Measurements from ENCODE around the gene CDK5RAP3. TPM values are rescaled to one million over a fixed set of nuclear protein-coding genes. Genes with fewer than 3 reads are reported as not detected.

CDK5RAP3 gene
- total and polyA plus RNA-seq, 2 of the 13 experiments (the other 11 are each of a cell fraction or from before 2014, with no cell fraction given) = 128 to 154 TPM

GRCh38 chr17:47945529-47946508, 25.1 kb upstream of the CDK5RAP3 start (continued):
- TF ChIP-seq, protein P1, sequence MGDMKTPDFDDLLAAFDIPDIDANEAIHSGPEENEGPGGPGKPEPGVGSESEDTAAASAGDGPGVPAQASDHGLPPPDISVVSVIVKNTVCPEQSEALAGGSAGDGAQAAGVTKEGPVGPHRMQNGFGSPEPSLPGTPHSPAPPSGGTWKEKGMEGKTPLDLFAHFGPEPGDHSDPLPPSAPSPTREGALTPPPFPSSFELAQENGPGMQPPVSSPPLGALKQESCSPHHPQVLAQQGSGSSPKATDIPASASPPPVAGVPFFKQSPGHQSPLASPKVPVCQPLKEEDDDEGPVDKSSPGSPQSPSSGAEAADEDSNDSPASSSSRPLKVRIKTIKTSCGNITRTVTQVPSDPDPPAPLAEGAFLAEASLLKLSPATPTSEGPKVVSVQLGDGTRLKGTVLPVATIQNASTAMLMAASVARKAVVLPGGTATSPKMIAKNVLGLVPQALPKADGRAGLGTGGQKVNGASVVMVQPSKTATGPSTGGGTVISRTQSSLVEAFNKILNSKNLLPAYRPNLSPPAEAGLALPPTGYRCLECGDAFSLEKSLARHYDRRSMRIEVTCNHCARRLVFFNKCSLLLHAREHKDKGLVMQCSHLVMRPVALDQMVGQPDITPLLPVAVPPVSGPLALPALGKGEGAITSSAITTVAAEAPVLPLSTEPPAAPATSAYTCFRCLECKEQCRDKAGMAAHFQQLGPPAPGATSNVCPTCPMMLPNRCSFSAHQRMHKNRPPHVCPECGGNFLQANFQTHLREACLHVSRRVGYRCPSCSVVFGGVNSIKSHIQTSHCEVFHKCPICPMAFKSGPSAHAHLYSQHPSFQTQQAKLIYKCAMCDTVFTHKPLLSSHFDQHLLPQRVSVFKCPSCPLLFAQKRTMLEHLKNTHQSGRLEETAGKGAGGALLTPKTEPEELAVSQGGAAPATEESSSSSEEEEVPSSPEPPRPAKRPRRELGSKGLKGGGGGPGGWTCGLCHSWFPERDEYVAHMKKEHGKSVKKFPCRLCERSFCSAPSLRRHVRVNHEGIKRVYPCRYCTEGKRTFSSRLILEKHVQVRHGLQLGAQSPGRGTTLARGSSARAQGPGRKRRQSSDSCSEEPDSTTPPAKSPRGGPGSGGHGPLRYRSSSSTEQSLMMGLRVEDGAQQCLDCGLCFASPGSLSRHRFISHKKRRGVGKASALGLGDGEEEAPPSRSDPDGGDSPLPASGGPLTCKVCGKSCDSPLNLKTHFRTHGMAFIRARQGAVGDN (CRISPR knock-in tag; IDR thresholded peaks at IDR 0.05) = peak; percentile 60
- no peak for TF ChIP-seq SALL2 (CRISPR knock-in tag; IDR thresholded peaks at IDR 0.05)
- TF ChIP-seq ZNF616 (CRISPR knock-in tag; IDR thresholded peaks at IDR 0.05; ENCODE audit: low read depth) = no peak
- TF ChIP-seq ZSCAN30 (CRISPR knock-in tag; IDR thresholded peaks at IDR 0.05) = no peak
- no peak for TF ChIP-seq CHD4 (IDR thresholded peaks at IDR 0.05; ENCODE audit: borderline replicate concordance, low read length)
- no peak for TF ChIP-seq ZFP37 (CRISPR knock-in tag; IDR thresholded peaks at IDR 0.05; ENCODE audit: borderline replicate concordance)
- no peak; the same call in 2 of the 3 replicates for TF ChIP-seq MXI1 (IDR thresholded peaks at IDR 0.05; ENCODE audit: borderline replicate concordance, low read depth, low read length)
- TF ChIP-seq SP4 (CRISPR knock-in tag; IDR thresholded peaks at IDR 0.05) = 0 out of 2 replicates have a peak, but pooled peaks have one; percentile 21
- no peak for TF ChIP-seq REPIN1 (CRISPR knock-in tag; IDR thresholded peaks at IDR 0.05; ENCODE audit: borderline replicate concordance, low read depth)
- TF ChIP-seq MLLT10 (CRISPR knock-in tag; IDR thresholded peaks at IDR 0.05) = no peak
- no peak; the same call in 1 of the 2 replicates for TF ChIP-seq ZFX (CRISPR knock-in tag; IDR thresholded peaks at IDR 0.05; ENCODE audit: low read depth)
- peak; percentile 69 for TF ChIP-seq ZBTB38 (CRISPR knock-in tag; IDR thresholded peaks at IDR 0.05)
- TF ChIP-seq, protein P2, sequence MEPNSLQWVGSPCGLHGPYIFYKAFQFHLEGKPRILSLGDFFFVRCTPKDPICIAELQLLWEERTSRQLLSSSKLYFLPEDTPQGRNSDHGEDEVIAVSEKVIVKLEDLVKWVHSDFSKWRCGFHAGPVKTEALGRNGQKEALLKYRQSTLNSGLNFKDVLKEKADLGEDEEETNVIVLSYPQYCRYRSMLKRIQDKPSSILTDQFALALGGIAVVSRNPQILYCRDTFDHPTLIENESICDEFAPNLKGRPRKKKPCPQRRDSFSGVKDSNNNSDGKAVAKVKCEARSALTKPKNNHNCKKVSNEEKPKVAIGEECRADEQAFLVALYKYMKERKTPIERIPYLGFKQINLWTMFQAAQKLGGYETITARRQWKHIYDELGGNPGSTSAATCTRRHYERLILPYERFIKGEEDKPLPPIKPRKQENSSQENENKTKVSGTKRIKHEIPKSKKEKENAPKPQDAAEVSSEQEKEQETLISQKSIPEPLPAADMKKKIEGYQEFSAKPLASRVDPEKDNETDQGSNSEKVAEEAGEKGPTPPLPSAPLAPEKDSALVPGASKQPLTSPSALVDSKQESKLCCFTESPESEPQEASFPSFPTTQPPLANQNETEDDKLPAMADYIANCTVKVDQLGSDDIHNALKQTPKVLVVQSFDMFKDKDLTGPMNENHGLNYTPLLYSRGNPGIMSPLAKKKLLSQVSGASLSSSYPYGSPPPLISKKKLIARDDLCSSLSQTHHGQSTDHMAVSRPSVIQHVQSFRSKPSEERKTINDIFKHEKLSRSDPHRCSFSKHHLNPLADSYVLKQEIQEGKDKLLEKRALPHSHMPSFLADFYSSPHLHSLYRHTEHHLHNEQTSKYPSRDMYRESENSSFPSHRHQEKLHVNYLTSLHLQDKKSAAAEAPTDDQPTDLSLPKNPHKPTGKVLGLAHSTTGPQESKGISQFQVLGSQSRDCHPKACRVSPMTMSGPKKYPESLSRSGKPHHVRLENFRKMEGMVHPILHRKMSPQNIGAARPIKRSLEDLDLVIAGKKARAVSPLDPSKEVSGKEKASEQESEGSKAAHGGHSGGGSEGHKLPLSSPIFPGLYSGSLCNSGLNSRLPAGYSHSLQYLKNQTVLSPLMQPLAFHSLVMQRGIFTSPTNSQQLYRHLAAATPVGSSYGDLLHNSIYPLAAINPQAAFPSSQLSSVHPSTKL (CRISPR knock-in tag; IDR thresholded peaks at IDR 0.05) = no peak
- TF ChIP-seq TGIF2 (CRISPR knock-in tag; IDR thresholded peaks at IDR 0.05) = no peak
- no peak for TF ChIP-seq ZNF230 (CRISPR knock-in tag; IDR thresholded peaks at IDR 0.05)
- no peak for TF ChIP-seq TFDP1 (CRISPR knock-in tag; IDR thresholded peaks at IDR 0.05; ENCODE audit: borderline replicate concordance)
- TF ChIP-seq TOE1 (CRISPR knock-in tag; IDR thresholded peaks at IDR 0.05) = no peak
- no peak for TF ChIP-seq WIZ (CRISPR knock-in tag; IDR thresholded peaks at IDR 0.05)
